Stomach smooth muscle (tissue), 2 donors: ENCODE data around the gene POU6F1.

Source experiments
- H3K27ac ChIP-seq: one replicate; pipeline ENCODE4 v1.7.0; 2013; ENCODE audit warnings: mild to moderate bottlenecking, low read length, inconsistent platforms
- H3K27me3 ChIP-seq, 2 donors: one replicate each; pipeline ENCODE4 v1.7.0; 2013; ENCODE audit warnings: low read length in 2 of 2; ENCODE audit not compliant: insufficient read depth in 2 of 2, control insufficient read depth in 1 of 2
- H3K36me3 ChIP-seq, 2 donors: one replicate each; pipeline ENCODE4 v1.7.0; 2013; ENCODE audit warnings: low read length in 2 of 2; ENCODE audit not compliant: control insufficient read depth in 2 of 2, insufficient read depth in 2 of 2
- H3K4me1 ChIP-seq: one replicate; pipeline ENCODE4 v1.7.0; 2013; ENCODE audit warnings: low read length; ENCODE audit not compliant: control insufficient read depth, insufficient read depth
- H3K4me3 ChIP-seq, 2 donors: one replicate each; pipeline ENCODE4 v1.7.0; 2013; ENCODE audit warnings: low read length in 2 of 2
- H3K9ac ChIP-seq, 2 donors: one replicate each; pipeline ENCODE4 v1.7.0; 2013; ENCODE audit warnings: low read length in 2 of 2, mild to moderate bottlenecking in 1 of 2
- H3K9me3 ChIP-seq, 2 donors: one replicate each; pipeline ENCODE4 v1.7.0; 2013; ENCODE audit warnings: low read length in 2 of 2; ENCODE audit not compliant: control insufficient read depth in 2 of 2
- donor health status: healthy.
- donor health status: Pancreatic carcinoma.

The POU6F1 gene

DNA sequence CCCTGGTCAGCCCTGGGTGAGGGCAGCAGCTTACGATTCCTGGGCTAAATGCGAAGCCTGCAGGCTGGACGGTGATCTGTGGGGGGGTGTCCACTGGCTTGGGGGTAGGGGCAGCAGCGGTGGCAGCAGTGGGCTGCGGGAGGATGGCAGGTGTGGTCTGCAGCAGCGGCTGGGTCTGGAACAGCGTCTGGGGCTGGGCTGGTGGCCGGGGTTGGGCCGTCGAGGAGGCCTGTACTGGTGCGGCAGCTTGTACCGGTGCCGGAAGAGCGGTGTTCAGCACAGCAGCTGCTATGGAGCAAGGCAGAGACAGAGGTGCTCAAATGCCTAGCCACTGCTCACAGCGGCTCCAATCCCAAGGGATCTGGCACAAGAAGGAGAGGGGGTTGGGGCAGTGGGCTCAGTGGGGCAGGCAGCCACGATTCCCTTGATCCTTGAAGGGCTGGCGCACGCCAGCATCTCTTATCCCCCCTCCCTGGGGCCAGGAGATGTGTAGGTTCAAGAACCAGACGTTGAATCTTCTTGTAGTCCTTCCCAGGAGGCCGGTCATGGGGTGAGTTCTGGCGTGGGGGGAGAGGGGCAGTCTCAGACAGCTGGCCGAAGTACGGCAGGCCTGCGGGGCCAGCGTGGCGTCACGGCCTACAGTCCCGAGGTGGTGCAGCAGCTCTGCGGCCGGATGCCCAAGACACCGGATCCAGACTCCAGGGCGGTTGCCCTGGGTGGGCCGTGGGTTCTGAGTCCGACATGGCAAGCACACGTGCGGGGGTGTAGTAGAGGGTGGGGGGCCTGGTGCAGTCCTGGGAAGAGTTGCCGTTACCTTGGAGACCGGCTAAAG lies 19.9 kb downstream of the POU6F1 start:
- Histone ChIP-seq H3K27ac (no peak overlapping the region), H3K4me3 (no peak overlapping the region), H3K9me3 (no peaks in the 10 kb centered on the region), H3K36me3 (peaks cover 10 to 13% of the 10 kb centered on the region in 2 donors), H3K4me1 (no peaks in the 10 kb centered on the region), H3K9ac (no peak overlapping the region), H3K27me3 (no peaks in the 10 kb centered on the region)

DNA sequence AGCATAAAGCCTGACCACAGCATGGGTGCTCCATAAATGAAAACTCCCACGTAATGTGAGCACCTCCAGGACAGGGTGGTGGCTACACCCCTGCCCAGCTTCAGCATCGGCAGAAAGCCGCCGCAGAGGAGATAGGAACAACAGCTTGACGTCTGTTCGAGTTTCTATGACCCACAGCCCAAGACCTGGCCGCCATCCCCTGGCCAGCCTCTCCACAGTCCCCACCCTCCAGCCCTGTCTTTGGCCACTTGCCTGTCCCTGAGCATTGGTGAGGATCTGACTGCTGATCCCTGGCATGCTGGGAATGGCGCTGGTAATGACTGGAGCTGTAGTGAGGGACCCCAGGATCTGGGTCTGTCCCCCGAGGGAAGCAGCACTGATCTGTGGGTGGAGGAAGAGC lies 21.3 kb downstream of the POU6F1 start:
- no peak overlapping the region for H3K9ac ChIP-seq
- peaks cover 15 to 18% of the 10 kb centered on the region in 2 donors for H3K36me3 ChIP-seq
- H3K4me1 ChIP-seq, result no peaks in the 10 kb centered on the region
- H3K27me3 ChIP-seq, result no peaks in the 10 kb centered on the region
- no peak overlapping the region for H3K27ac ChIP-seq
- no peaks in the 10 kb centered on the region for H3K9me3 ChIP-seq
- H3K4me3 ChIP-seq, result no peak overlapping the region

DNA sequence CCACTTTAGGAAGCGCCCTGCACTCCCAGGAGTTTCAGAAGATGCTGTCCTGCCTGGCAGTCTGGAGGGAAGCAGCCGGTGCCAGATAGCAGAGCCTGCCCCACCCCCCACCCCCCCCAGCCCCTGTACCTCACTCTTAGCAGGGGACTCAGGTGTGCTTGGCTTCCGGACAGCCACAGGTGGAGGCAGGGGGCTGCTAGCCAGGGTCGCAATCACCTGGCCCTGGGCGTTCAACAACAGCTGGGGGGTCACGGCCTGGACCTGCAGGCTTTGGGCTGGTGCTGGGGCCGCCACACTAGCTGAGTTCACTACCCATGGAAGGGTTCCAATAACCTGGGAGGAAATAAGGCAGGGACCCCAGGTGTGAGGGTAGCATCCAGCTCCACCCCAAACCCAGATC lies 22.0 kb downstream of the POU6F1 start:
- H3K4me1 ChIP-seq, result no peaks in the 10 kb centered on the region
- no peak overlapping the region for H3K4me3 ChIP-seq
- no peaks in the 10 kb centered on the region for H3K27me3 ChIP-seq
- peaks cover 20 to 25% of the 10 kb centered on the region in 2 donors for H3K36me3 ChIP-seq
- H3K9ac ChIP-seq, result no peak overlapping the region
- no peaks in the 10 kb centered on the region for H3K9me3 ChIP-seq
- H3K27ac ChIP-seq, result no peak overlapping the region

DNA sequence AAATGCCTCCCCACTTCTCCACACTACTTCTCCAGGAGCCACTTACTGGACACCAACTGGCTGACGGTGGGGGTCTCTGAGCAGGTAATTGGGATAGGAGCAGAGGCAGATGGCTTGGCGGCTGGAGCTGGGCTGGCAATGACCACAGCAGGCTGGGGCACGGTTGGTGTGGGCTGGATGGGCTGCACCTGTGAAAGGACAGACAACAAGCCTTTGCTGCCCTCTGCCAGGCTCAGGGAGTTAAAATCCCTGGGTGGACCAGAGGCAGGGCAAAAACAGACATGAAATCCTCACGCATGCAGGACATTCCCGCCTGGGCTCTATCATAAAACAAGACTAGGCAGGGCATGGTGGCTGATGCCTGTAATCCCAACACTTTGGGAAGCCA lies 25.6 kb downstream of the POU6F1 start:
- Histone ChIP-seq H3K4me1 (no peaks in the 10 kb centered on the region), H3K27me3 (no peaks in the 10 kb centered on the region), H3K9me3 (no peaks in the 10 kb centered on the region), H3K4me3 (no peak overlapping the region), H3K27ac (no peak overlapping the region), H3K9ac (no peak overlapping the region), H3K36me3 (peaks cover 26 to 35% of the 10 kb centered on the region in 2 donors)

DNA sequence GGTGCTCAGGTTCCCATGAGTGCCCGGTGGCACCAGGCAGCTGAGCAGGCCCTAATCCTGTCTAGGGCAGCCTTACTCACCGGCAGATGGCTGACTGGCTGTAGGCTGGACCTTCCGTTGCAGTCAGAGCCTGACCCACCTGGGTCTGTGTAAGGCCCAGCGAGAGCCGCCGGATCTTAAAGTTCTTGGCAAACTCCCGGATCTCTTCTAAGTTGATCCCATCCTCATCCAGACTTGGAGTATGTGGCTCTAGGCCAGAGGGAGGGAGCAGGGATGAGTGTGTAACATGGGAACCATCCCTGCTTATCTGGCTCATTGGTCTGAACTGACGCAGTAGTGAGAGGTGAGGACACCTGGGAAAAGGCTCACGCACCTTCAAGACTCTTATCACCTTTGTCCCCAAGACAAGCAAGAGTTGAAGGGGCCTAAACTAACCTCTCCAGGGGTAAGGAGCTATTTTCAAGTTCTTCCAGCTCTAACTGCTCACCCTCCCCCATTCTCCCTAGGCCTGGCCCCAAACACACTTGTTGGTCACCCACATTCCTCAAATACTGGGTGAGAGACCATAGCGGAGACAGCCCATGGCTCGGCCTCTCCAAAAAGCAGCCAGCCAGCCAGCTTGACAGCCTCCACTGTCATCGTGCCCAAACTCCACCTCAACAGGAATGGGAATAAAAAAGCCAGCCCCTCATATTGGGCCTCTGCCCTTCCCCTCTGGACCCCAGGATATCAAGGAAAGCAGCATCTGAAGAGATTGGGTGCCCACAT lies 26.2 kb downstream of the POU6F1 start:
- H3K36me3 ChIP-seq, result peaks cover 26 to 33% of the 10 kb centered on the region in 2 donors
- H3K4me1 ChIP-seq, result no peaks in the 10 kb centered on the region
- no peaks in the 10 kb centered on the region for H3K9me3 ChIP-seq
- H3K27ac ChIP-seq, result no peak overlapping the region
- no peak overlapping the region for H3K4me3 ChIP-seq
- no peaks in the 10 kb centered on the region for H3K27me3 ChIP-seq
- no peak overlapping the region for H3K9ac ChIP-seq

DNA sequence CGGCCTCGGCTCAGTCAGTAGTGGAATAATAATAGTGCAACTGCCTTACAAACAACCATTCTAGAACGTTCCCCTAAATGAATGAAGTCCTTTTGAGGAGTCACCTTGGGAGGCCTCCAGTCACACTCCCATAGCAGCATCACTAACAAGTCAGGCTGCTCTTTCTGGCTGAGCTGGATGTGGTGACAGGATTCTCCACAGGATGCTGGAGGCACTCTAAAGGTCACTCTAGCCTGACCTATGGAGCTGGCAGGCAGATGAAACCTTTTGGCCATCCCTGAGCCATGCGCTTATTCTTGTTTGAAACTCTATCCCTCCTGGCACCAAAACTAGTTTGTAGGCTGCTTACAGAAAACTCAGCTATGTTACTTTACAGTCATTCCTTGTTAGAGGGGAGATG lies 27.0 kb downstream of the POU6F1 start:
- H3K9me3 ChIP-seq, result no peaks in the 10 kb centered on the region
- no peak overlapping the region for H3K9ac ChIP-seq
- peaks cover 26 to 33% of the 10 kb centered on the region in 2 donors for H3K36me3 ChIP-seq
- H3K27ac ChIP-seq, result no peak overlapping the region
- no peaks in the 10 kb centered on the region for H3K4me1 ChIP-seq
- no peaks in the 10 kb centered on the region for H3K27me3 ChIP-seq
- H3K4me3 ChIP-seq, result no peak overlapping the region

DNA sequence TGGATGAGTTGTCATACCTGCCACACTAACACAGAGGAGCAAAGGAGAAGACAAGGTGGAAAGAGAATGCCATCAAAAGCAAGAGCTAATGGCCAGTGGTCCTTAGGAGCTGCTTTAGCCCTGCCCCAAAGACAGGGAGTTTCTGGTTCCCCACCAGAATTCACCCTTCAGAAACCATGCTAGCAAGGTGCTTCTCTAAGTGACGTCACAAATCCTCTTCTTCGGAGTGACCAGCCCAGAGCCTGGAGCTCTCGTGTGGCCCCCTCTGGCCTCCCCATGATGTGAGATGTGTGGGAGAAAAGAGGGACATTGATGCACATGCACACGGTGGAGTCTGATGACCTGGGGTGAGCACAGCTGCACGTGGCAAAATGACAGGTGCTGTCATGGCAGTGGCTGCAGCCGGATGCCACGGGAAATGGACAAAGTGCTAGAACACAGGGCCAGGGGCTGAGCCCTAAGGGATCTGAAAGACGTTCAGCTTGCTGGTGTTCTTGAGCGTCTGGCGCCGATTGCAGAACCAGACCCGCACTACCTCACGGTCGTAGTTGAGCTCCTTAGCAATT lies 28.0 kb downstream of the POU6F1 start:
- H3K36me3 ChIP-seq, result peaks cover 24 to 33% of the 10 kb centered on the region in 2 donors

DNA sequence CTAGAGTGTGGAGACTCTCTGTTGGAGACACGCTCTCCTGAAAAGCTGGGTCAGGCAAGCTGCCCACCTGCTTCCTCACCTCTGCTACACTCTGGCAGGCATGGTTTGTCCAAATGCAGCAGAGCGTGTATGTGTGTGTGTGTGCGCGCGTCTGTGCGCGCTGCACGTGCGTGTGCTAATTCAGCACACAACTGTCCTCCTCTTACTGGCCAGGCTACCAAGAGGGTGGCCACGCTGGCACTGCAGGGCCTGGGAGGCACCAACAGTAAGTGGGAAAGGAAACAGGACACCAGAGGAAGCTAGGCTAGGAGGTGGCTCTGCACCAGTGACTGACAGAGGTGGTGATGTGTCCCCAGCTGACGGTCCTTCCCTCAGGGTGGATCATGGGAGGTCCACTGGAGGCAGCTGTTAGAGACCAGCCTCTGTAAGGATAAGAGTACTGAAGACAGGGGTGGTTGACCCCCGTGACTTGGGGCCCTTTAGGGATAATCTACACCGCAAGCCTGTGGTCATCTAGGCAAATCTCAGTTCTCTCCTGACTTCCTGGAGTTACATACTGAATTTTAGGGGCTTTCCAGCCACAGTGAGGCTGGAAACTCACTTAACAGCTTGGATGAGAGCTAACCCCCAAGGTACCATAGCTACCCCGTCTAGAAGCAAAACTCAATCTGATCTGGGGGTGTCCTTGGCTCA lies 29.4 kb downstream of the POU6F1 start:
- Histone ChIP-seq H3K36me3 (peaks cover 24 to 30% of the 10 kb centered on the region in 2 donors), H3K9me3 (no peaks in the 10 kb centered on the region), H3K4me3 (no peak overlapping the region), H3K9ac (no peak overlapping the region), H3K27ac (no peak overlapping the region), H3K4me1 (no peaks in the 10 kb centered on the region), H3K27me3 (no peaks in the 10 kb centered on the region)

More for the DNA sequence above, 28.0 kb downstream of the POU6F1 start:
- H3K9me3 ChIP-seq, result no peaks in the 10 kb centered on the region
- H3K27me3 ChIP-seq, result no peaks in the 10 kb centered on the region
- H3K9ac ChIP-seq, result no peak overlapping the region
- no peak overlapping the region for H3K27ac ChIP-seq
- no peaks in the 10 kb centered on the region for H3K4me1 ChIP-seq
- no peak overlapping the region for H3K4me3 ChIP-seq

DNA sequence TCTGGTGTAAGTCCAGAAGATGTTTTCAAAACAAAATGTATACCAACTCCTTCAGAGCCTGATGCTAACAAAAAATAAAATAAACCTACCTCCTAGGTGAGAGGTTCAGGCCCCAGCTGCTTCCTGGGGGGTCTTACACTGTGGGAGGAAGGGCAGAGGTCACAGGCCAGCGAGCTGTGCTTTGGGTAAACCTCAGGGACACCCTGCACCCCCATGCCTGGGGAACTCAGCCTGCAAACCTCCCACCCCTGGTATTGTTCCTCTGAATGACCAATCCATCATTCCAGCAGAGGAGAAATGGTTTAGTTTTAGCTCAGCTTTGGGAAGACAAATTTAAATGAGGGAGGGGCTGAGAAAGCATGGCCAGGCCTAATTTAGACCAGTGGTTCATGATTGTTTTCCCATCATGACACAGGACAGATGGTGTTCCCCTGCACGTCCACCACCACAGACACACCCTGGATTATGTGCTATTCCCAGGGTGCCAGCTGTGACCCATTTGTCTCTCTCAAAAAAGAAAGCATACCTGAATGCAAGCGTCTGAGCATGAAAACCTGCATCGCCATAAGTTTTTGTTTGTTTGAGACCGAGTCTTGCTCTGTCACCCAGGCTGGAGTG lies 30.4 kb downstream of the POU6F1 start:
- Histone ChIP-seq H3K36me3 (peaks cover 24 to 30% of the 10 kb centered on the region in 2 donors), H3K9me3 (no peaks in the 10 kb centered on the region), H3K9ac (no peak overlapping the region), H3K27me3 (no peaks in the 10 kb centered on the region), H3K4me1 (no peaks in the 10 kb centered on the region), H3K27ac (no peak overlapping the region), H3K4me3 (no peak overlapping the region)

DNA sequence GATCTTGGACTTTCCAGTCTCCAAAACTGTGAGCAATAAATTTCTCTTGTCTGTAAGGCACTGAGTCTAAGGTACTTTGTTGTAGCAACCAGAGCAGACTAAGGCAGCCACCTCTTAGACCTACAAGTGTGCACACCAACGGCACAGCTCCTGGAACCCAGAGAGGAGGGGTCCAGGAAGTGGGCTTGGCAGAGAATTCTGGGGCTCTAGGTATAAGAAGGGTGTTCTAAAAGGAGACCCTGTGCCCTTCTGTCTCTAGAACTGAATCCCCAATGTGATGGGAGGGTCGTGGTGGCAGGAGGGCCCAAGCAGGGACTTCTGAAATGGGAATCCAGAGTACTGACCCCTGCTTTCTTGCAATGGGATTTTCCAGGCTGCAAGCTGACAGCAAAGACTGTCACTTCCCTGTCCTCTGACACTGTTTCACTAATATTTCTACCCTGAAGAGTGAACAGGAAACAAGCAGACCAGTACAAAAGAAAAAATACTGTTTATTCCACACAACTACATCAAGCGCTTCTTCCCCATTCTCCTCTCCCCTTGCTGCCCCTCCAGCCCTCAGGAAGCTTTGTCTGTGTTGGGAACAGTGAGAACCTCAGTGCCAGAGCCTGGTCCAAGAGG lies 31.3 kb downstream of the POU6F1 start:
- Histone ChIP-seq H3K4me1 (no peaks in the 10 kb centered on the region), H3K36me3 (peaks cover 22 to 23% of the 10 kb centered on the region in 2 donors), H3K4me3 (no peak overlapping the region), H3K9me3 (no peaks in the 10 kb centered on the region), H3K27ac (no peak overlapping the region), H3K9ac (no peak overlapping the region), H3K27me3 (no peaks in the 10 kb centered on the region)
